Liver (tissue), 3 donors: ENCODE measurements around the gene DKKL1.

Experiments
- EGR1 ChIP-seq, 2 donors: IDR thresholded peaks; 2 replicates each; pipeline ENCODE4 v1.6.1; 2016 to 2018; ENCODE audit warnings: antibody characterized with exemption in 2 of 2, low read depth in 2 of 2
- HNF4A ChIP-seq, 2 donors: conservative IDR thresholded peaks; 2 replicates each; pipeline ENCODE4 v1.6.1; 2016; ENCODE audit warnings: antibody characterized with exemption in 2 of 2, mild to moderate bottlenecking in 2 of 2
- HNF4G ChIP-seq: IDR thresholded peaks from 2 replicates; pipeline ENCODE4 v1.6.1; 2016; ENCODE audit warnings: antibody characterized with exemption
- NR2F2 ChIP-seq: IDR thresholded peaks from 2 replicates; pipeline ENCODE4 v1.6.1; 2016; ENCODE audit warnings: antibody characterized with exemption
- RAD21 ChIP-seq, 2 donors: IDR thresholded peaks; 2 replicates each; pipeline ENCODE4 v1.6.1; 2016; ENCODE audit warnings: antibody characterized with exemption in 2 of 2, mild to moderate bottlenecking in 2 of 2
- SP1 ChIP-seq: IDR thresholded peaks from 2 replicates; pipeline ENCODE4 v1.6.1; 2018; ENCODE audit warnings: antibody characterized with exemption, mild to moderate bottlenecking
- TAF1 ChIP-seq: conservative IDR thresholded peaks from 2 replicates; pipeline ENCODE4 v1.6.1; 2016; ENCODE audit warnings: antibody characterized with exemption, mild to moderate bottlenecking
- YY1 ChIP-seq: IDR thresholded peaks from 2 replicates; pipeline ENCODE4 v1.6.1; 2016; ENCODE audit warnings: antibody characterized with exemption, mild to moderate bottlenecking
- TF ChIP-seq, protein P1 (sequence below): fragments of 150-350 bp; IDR thresholded peaks from 2 replicates; pipeline ENCODE4 v1.5.1; 2017; ENCODE audit warnings: improper control_type of control experiment, low read depth, low read length; ENCODE audit not compliant: missing input control
- TF ChIP-seq, protein P2 (sequence below): IDR thresholded peaks from 2 replicates; pipeline ENCODE4 v1.6.1; 2016; ENCODE audit warnings: antibody characterized with exemption, mild to moderate bottlenecking
- TF ChIP-seq, protein P3 (sequence below): IDR thresholded peaks from 2 replicates; pipeline ENCODE4 v1.6.1; 2016; ENCODE audit warnings: antibody characterized with exemption
- TF ChIP-seq, protein P4 (sequence below): IDR thresholded peaks from 2 replicates; pipeline ENCODE4 v1.6.1; 2016; ENCODE audit warnings: antibody characterized with exemption
- TF ChIP-seq, protein P5 (sequence below): IDR thresholded peaks from 2 replicates; pipeline ENCODE4 v1.6.1; 2016; ENCODE audit warnings: antibody characterized with exemption
- donor health status: healthy.
- donor health status: healthy.

DNA sequence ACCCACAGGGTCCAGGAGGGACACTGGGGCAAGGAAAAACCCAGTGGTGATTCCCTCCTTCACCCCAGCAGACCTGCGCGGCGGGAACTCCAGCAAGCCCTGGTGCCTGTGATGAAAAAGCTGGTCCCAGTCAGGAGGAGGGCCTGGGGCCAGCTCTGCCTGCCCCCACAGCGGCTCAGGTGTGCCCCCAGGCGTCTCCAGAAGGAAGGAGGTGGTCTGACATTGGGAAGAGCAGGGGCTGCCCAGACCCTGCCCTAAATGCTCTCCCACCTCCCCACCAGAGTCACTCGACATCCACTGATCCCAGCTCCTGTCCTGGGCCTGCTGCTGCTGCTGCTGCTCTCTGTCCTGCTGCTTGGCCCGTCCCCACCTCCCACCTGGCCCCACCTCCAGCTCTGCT, 53.4 kb downstream of the DKKL1 start:
- TF ChIP-seq, protein P1, sequence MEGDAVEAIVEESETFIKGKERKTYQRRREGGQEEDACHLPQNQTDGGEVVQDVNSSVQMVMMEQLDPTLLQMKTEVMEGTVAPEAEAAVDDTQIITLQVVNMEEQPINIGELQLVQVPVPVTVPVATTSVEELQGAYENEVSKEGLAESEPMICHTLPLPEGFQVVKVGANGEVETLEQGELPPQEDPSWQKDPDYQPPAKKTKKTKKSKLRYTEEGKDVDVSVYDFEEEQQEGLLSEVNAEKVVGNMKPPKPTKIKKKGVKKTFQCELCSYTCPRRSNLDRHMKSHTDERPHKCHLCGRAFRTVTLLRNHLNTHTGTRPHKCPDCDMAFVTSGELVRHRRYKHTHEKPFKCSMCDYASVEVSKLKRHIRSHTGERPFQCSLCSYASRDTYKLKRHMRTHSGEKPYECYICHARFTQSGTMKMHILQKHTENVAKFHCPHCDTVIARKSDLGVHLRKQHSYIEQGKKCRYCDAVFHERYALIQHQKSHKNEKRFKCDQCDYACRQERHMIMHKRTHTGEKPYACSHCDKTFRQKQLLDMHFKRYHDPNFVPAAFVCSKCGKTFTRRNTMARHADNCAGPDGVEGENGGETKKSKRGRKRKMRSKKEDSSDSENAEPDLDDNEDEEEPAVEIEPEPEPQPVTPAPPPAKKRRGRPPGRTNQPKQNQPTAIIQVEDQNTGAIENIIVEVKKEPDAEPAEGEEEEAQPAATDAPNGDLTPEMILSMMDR = no peak
- TF ChIP-seq TAF1 = no peak
- no peak for TF ChIP-seq SP1
- no peak for TF ChIP-seq RAD21 (IDR thresholded peaks at IDR 0.05)
- TF ChIP-seq HNF4G = no peak
- TF ChIP-seq, protein P2, sequence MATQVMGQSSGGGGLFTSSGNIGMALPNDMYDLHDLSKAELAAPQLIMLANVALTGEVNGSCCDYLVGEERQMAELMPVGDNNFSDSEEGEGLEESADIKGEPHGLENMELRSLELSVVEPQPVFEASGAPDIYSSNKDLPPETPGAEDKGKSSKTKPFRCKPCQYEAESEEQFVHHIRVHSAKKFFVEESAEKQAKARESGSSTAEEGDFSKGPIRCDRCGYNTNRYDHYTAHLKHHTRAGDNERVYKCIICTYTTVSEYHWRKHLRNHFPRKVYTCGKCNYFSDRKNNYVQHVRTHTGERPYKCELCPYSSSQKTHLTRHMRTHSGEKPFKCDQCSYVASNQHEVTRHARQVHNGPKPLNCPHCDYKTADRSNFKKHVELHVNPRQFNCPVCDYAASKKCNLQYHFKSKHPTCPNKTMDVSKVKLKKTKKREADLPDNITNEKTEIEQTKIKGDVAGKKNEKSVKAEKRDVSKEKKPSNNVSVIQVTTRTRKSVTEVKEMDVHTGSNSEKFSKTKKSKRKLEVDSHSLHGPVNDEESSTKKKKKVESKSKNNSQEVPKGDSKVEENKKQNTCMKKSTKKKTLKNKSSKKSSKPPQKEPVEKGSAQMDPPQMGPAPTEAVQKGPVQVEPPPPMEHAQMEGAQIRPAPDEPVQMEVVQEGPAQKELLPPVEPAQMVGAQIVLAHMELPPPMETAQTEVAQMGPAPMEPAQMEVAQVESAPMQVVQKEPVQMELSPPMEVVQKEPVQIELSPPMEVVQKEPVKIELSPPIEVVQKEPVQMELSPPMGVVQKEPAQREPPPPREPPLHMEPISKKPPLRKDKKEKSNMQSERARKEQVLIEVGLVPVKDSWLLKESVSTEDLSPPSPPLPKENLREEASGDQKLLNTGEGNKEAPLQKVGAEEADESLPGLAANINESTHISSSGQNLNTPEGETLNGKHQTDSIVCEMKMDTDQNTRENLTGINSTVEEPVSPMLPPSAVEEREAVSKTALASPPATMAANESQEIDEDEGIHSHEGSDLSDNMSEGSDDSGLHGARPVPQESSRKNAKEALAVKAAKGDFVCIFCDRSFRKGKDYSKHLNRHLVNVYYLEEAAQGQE = no peak
- TF ChIP-seq EGR1 (IDR thresholded peaks at IDR 0.05; ENCODE audit: low read depth in 2 of 2) = no peak
- TF ChIP-seq, protein P3, sequence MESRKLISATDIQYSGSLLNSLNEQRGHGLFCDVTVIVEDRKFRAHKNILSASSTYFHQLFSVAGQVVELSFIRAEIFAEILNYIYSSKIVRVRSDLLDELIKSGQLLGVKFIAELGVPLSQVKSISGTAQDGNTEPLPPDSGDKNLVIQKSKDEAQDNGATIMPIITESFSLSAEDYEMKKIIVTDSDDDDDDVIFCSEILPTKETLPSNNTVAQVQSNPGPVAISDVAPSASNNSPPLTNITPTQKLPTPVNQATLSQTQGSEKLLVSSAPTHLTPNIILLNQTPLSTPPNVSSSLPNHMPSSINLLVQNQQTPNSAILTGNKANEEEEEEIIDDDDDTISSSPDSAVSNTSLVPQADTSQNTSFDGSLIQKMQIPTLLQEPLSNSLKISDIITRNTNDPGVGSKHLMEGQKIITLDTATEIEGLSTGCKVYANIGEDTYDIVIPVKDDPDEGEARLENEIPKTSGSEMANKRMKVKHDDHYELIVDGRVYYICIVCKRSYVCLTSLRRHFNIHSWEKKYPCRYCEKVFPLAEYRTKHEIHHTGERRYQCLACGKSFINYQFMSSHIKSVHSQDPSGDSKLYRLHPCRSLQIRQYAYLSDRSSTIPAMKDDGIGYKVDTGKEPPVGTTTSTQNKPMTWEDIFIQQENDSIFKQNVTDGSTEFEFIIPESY = no peak
- TF ChIP-seq, protein P4, sequence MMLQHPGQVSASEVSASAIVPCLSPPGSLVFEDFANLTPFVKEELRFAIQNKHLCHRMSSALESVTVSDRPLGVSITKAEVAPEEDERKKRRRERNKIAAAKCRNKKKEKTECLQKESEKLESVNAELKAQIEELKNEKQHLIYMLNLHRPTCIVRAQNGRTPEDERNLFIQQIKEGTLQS = no peak
- no peak for TF ChIP-seq NR2F2
- TF ChIP-seq HNF4A (conservative IDR thresholded peaks at IDR 0.05) = no peak
- no peak for TF ChIP-seq YY1
- TF ChIP-seq, protein P5, sequence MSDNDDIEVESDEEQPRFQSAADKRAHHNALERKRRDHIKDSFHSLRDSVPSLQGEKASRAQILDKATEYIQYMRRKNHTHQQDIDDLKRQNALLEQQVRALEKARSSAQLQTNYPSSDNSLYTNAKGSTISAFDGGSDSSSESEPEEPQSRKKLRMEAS = no peak
